A204.1 (cell line): ENCODE measurements around the gene ELFN2.
"Not testable (repeated sequence)": the region's sequence is repeated elsewhere in the genome, so short reads cannot be mapped to it uniquely, and the experiment has no call there.

ENCODE experiments used
- FAIRE-seq: peaks from 2 replicates; lab custom pipeline; 2012; peaks lifted over from hg19 to GRCh38; lab: Jason Lieb, UNC

Gene ELFN2

DNA sequence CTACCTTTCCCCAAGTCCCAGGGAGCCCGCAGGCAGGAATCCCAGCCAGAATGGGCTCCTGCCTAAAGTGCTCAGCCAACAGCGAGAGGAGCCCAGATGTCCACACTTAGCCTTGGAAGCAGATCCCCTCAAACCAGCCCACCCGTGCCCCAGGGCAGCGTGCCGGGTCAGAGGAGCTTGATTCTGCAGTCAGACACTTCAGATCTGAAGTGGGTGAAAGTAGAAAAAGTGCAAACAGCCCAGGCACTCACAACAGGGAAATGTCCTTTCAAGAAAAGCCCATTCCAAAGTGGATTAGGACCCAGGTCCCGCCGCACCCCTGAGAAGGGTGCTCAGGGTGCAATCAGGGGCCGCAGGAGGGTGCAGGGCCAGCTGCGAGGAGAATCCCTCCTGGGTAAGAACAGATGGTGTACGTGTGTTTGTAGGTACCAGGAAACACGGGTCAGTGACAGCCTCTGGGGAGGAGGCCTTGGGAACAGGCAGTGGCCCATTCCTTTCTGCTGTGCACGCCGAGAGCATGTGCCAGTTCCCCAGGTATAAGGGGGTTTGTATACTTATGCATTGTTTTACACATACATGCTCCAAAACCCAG, 17.7 kb downstream of the ELFN2 start:
- FAIRE-seq = no peak

DNA sequence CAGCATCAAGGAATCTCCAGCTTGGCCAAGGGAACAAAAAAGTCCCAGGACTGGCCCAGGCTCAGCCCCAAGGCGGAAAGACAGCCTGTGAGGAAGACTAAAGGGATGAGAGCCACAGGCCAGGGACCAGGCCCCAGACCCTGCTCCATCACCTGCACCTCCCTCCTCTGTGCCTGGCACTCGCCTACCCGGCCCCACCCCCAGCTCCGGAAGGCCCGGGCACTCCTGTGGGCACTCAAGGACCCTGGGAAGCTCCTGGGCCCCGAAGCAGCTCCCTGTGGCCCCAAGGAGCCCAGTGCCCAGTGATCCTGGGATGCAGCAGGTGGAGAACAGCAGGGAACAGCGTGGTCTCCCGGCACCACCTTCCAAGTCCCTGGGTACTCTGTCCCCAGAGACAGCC, 18.2 kb downstream of the ELFN2 start:
- no peak for FAIRE-seq

DNA sequence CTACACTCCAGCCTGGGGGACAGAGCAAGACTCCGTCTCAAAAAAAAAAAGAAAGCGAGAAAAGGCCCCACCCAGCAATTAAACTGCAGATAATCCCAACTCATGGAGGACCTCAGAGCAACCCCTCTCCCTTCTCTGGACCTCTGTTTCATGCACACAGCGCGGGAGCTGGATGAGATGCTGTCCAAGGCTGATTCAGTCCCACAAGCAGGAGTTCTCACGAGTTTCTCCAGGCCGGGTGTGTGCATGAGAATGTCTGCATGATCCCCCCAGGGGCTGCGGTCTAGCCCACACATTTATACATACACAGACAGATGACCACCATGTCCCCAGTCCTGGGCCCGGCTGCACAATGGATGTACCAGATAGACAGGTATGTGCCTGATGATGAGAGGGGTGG, 19.4 kb downstream of the ELFN2 start:
- FAIRE-seq = no peak

DNA sequence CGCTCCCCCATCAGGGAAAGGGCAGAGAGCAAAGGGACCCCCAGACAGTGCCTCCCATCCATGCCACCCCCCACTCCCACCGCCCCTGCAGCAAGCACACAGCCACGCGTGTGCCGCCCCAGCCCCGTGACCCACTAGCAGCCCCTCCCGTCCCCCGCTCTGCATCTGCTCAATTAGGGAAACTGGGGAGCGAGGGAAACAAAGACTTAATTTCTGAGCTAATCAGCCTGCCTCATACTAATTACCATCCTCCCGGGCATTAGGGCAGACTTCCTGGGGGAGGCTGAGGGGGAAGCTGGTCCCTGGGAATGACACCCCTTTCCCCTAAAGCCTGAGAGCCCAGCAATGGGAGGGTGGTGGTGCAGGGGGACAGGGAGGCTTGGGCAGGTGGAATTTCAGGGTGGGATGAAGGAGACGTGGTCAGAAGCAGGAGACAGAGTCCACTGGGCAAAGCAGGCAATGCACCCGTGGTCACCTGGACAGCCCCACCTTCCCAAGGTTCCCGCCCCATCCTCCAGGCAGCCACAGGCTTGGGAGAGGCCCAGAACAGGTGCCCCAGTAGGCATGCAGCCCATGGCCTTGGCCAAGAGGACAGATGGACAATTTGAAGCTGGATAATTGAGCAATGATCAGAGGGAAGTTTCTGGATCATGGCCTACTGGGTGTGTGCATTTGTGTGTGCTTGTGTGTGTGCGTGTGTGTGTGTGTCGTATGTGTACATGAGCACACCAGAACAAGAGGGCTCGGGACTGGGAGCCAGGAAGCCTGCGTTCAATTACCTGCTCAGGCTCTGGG, 20.6 kb downstream of the ELFN2 start:
- no peak for FAIRE-seq

DNA sequence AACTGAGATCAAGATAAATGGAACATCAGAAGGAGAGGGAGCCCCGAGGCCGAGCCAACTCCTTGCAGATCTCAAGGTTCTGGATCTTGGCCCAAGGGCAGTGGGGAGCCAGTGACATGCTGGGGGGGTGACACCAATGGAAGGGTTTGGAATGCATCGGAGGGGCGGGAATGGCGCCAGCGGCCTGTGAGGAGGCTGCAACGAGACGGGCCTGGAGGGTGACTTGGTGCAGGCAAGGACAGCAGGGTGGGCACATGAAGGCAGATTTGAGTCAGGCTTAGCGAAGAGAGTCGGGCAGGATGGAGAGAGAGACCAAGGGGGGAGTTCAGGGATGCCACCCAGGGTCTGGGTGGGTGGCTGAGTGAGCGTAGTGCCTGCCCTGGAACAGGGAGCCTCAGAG, 23.2 kb downstream of the ELFN2 start:
- FAIRE-seq = no peak

DNA sequence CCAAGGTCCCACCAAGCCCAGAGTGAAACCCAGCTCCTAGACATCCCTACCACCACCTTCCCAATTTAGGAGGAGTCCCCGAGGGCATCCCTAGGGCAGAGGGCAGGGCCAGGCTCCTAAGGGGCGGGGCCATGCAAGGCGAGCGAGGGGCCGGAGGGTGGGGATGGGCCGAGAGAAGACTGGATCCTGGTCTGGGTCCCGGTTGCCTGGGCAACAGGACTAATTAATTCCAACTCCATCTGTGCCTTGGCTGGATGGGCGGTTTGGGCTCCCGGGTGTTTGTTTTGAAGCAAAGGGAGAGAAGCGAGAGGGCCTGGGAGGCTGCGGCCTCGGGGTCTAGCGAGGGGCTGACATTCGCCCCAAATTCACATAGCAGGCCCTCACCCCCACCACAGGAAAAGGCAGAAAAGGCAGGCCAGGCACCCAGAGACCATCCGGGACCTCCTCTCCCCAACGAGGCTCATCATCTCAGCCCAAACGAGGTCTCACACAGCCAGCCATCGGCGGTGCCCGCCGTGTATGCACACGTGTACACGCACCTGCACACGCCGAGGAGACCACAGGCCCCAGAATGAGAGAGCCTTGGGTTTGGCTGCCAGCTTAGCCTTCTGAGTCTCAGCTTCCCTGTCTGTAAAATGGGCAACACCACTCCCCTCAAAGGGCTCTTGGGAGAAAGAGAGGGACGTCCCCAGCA, 23.9 kb downstream of the ELFN2 start:
- FAIRE-seq = no peak

DNA sequence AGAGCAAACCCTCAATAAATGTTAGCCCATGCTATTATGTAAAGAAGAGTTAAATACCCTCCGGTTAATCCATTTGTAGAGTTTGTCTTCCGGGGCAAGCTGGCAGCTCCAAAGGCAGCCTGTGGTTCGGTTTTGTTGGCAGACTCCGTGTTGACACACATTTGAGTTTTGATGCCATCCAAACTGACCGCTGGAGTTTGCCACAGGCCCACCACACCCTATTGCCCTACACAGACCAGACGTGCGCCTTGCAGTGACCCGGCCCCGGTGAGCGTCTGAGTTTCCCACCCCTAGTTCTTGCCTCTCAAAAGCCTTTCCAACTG, 25.1 kb downstream of the ELFN2 start:
- FAIRE-seq = no peak

DNA sequence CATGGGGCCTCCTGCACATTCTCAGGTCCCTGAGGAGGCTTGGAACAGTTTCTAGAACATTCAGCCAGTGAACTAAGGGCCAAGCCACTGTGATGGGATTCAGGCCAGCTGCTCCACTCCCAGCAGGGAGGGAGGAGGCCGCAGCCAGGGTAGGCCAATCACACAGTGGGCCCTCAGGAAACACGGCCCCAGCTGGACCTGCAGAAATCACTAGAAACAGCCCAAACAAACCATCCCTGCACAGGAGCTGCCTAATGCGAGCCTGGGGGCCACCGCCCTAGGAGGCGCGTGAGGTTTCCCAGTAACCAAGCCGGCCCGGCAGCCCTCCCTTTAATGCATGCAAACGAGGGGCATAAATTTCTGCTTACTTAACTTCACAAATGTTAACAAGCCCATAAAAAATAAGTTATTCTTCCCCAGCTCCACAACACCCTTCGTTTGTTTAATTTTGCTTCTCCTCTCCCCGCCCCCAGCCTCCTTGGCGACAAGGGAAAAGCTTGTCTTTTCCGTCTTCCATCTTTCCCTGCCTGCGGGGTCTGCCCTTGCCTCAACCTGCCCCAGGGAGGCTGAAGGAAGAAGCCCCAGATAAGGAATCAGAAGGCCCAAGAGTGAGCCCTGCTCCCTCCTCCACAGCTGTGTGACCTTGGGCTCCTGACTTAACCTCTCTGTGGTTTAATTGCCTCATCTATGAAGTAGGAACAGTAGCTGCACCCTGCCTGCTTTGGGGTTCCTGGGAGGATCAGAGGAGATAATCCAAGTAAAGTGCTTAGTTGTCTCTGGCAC, 25.7 kb downstream of the ELFN2 start:
- FAIRE-seq = no peak

DNA sequence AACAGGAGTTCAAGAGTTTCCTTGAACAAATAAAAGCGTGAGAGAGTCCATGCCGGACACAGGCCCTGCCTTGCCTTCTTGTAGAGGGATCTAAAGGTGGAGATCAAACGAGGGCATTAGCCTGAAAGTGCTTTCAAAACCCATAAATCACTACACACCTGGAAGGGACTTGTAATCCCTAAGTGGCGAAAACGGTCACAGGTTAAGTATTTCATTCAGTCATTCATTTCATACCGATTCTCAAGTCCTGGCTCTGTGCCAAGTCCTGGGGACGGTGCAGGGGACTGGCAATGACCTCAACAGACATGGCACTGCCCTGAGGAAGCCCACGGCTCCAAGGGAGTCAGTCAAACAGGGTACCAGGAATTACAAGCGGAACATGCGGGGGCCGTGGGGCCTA, 26.6 kb downstream of the ELFN2 start:
- FAIRE-seq = no peak

DNA sequence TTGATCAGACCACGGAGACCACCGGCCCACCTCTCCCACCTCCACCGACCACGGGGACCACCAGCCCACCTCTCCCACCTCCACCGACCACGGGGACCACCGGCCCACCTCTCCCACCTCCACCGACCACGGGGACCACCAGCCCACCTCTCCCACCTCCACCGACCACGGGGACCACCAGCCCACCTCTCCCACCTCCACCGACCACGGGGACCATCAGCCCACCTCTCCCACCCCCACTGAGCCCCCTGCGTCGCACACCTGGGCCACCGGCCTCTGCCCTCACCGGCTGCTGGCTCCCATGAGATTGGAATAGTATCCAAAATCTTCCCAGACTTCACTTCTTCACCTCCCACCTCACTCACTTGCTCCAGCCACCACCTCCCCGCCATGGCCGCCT, 27.8 kb downstream of the ELFN2 start:
- FAIRE-seq = not testable (repeated sequence)

DNA sequence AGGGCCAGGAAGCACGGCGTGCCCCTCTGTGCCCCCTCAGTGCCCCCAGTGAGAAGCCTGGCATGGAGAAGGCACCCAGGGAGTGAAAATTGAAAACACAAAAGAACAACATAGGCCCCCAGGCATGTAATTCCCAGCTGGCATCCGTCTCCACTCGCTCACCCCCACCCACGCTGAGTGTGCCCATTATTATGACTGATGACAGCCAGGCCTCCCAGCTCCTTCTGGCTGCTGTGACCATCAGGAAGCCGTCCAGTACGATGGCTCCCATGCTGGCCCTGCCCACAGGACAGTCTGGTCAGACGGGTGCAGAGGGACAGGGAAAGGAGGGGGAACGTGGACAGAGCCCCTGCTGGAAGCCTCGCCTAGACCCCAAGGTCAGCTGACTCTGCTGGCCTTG, 30.1 kb downstream of the ELFN2 start:
- FAIRE-seq = no peak

DNA sequence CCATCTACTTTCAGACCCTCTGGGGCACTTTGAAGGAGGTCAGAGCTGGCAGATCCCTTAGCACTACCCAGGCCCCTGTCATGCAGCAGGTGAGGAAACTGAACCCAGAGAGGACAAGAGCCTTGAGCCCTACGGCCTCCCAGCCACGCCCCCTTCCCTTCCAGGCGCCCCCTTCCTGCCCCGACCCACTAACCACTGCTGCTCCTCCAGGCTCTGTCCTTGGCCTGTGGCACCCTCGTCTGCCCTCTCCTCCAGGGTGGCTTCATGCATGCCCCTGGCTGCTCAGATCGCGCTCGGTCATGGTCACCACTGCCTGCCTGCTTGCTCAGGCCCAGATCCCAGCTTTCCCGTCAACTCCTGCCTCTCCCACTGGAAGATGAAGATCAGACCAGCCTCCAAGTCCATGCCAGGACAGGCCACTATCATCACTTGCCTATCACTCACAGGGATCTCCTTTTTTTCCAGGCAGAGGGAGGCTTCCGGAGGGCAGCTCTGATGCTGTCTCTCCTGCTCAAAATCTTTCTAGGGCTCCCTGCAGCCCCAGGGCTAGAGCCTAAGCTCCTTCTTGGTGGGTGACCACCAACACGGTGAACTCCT, 30.7 kb downstream of the ELFN2 start:
- no peak for FAIRE-seq

DNA sequence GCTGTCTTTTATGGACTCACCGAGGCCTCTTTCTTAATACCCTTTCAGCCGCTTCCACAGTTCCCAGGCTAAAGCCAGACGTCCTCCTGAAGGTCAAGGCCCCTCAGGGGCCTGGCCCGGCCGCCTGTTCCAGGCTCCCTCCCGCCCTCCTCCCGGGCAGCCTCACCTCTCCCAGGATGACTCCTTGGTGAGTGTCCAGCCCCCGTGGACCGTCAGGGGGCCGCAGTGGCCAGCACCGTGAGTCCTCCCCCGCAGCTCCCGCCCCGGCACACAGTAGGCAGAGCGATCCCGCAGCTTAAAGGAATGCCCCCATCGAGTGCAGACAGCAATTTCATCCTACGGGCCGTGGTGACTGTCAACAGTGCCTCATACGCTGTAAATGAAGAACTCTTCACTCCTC, 32.9 kb downstream of the ELFN2 start:
- FAIRE-seq = no peak

DNA sequence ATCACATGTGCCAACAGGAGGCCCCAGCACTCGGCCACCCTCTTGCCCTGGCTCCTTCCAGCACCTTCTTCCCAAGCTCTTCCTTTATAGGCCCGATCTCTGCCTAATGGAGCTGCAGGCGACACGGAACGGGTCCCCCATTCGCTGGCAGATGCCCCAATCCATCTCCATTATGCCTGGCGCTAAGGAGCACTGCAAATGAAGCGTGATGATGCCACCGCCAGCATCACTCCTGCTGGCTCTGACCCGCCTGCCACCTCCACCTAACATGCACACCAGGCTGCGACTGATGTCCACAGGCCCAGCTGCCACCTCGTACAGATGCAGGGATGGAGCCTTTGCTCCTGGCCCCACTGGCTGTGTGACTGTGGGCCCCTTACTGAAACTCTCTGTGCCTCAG, 33.5 kb downstream of the ELFN2 start:
- no peak for FAIRE-seq

DNA sequence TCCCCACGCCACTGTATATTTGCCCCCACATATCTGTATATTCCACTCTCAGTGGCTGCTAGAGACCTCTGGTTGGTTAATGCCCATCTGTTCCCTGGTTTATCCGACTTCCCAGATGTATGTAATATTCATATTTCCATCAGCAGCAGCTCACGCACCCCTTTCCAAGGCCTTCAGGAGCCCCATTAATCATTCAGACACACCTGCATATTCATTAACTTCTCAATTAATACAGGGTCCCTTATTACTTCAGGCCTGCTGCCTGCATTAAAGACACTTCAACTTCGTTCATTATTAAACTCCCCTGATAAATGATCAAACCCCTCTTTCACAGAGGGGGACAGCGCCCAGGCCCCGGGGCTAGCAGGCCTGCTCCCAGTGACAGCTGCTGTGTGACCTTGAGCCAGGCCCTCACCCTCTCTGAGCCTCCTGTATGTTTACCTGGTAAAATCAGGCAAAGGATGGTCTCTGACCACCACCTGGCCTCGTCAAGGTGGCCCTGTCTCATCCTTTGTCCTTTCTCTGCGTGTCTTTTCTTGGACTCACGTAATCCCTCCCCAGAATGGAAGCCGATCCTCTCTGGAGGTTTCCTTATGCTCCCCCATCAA, 34.5 kb downstream of the ELFN2 start:
- FAIRE-seq = no peak

DNA sequence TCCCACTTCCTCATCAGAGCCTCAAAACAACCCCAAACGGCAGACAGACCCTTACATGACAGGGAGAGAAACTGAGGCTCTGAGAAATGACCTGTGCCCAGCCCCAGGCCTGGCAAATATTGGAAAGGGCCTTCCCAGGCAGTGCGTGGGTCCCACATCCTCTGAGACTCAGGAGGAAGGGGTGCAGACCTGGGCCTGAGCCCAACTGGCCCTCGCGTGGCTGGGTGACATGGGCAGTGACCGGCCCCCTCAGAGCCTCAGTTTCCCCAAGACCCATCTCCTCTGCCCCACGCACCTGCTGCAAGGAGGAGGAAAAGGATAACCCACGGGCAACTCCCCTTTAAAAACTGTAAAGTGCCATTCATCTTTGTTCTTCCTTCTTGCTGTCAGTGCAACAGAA, 35.6 kb downstream of the ELFN2 start:
- no peak for FAIRE-seq

DNA sequence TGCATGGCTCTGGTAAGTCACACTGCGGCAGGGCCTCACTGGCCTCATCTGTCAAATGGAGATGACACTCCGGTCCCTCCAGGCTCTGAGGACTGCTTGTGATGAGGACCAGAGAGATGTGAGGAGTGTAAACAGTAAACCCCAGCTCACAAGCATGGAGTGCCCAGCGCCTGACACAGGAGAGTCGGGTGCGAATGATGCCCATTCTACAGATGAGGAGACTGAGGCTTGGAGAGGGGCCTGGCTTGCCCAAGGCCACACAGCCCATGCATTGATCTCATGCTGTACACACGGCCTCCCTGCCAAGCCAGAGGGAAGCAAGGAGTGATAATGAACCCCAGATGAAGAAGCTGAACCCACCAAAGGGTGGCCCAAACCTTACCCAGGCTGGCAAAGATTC, 37.2 kb downstream of the ELFN2 start:
- no peak for FAIRE-seq

DNA sequence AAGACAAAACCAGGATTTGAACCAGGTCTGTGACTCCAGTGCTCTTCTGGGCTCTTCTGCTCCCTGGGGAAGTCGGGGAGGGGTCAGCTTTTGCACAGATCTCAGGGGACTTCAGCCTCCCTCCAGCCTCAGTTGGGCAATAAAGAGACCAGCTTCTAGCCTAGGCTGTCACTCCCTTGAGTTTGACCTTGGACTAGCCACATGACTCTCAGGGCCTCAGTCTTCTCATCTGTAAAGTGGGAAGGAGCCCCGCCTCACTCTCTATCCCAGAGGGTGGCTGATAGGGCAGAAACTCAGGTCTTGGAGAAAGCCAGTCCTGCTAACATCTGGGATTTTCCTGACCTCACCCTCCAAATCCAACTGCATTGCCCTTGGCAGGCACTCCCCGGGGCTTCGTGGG, 38.7 kb downstream of the ELFN2 start:
- FAIRE-seq = no peak

DNA sequence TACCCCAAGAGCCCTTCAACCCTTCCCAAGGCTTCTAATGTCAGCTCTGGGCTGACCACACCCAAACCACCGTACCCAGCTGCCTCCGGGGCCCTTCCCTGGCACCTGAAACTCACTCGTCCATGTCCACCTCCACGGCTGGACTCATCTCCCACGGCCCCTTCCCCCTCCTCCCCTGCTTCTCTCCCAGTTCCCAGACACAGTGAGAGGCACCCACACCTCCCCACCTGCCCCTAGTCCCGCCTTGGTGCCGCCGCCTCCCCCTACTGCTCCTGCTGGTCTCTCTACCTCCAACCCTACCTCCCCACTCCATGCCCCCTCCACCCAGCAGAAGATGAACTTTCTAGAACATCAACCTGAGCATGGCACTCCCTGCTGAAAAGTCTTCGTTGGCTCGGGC, 39.5 kb downstream of the ELFN2 start:
- no peak for FAIRE-seq

DNA sequence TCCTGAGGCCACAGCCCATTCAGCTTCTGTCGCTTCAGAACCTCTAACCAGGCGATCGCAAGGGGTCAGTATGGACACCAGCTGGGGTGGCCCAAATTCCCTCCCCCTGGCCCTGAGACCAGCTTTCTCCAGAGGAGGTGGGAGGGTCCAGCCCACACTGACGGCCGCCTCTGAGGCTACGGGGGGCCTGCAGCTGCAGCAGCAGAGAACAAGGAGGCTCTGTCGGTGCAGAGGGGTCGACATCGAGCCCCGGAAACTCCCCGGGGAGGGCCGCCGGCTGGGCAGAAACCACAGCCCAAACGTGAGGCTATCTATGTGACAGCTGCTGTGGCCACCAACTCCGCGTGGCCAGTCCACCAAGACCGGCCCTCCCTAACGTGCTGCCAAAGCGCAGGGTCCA, 40.8 kb downstream of the ELFN2 start:
- no peak for FAIRE-seq

DNA sequence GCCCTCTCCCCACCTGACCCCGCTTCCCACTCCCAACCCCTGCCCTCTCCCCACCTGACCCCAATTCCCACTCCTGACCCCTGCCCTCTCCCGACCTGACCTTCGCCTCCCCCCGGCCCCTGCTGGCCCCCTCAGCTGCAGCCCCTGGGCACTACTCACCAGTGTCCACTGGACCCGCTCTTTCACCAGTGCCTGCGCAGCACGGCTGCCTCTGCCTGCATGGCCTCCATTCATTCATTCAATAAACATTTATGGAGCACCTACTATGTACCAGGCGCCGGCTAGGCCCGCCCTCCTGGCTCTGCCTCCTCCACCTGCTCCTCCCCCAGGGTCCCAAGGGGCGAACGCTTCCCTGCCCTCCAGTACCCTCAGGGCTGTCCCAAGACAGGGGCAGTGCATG, 42.6 kb downstream of the ELFN2 start:
- FAIRE-seq = no peak

DNA sequence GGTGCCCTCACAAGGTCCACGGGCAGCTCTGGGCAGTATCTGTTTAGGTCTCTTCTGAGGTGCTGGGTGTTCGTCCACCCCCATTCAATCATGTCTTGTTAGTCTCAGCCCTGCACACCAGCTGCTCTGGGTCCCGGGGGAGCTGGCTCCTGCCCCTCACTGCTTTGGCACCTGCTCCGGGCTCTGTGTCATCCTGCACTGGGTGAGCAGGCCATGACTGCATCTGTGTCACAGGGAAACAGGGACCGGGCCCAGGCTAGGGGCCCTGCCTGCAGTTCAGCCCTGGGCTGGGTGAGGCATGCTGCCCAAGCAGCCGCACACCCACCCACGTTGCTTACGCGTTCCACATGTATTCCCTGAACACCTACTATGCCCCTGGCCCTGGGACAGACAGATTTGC, 43.9 kb downstream of the ELFN2 start:
- FAIRE-seq = no peak
